ENCODE data around the gene KIF11. TPM values are rescaled to one million over a fixed set of nuclear protein-coding genes. Genes with fewer than 3 reads are reported as not detected.

KIF11 gene
- total RNA-seq, 1 donor from 2014 or later, result 8.8 TPM

DNA sequence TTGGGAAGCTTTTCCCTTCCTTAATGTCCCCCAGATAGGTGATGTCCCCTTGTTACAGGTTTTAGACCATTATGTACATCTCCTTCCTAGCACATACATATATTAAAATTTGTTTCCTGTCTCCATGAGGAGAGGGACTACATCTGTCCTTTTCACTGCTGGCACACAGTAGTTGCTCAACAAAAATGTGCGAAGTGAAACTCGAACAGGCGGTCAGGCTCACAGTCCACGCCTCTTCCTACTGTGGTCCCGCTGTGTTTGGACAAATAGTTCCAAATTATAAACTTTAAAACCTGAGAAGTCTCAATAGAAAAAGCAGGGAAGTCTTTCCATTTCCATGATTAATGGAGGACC lies 95.6 kb downstream of the KIF11 start:
- DNase-seq, result no peak

DNA sequence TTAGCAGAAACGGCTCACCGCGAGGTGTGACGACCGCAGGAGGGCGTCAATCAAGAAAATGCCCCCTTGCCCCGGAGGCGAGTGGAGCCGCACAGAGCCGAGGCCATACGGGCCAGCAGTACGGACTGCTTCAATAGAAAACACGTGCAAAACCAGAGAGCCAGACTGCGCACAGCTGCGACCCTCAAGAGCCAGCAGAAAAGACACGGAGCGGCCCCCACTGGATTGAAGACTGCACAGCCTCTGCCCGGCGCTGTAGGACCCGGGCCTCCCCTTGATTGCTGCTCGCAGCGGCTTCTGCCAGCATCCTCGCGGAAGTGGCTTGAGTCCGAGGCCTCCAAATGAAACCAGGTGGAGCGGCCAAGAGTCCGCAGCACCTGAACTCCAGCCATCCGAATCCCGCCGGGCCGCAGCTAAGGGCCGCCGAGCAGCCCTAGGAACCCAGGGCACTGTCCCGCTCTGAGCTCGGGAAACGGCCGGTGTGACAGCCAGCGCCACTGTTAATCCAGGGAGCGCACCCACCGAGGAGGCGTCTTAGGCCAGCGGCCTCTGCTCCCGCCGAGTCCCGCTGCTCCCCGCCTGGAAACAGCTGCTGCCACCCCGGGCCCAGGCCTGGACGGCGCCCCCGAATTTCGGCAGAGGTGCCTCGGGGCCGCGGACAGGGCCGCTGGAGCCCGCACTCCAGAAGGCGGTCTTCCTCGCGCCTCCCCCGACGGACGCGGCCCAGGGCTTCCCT lies 96.2 kb downstream of the KIF11 start:
- peak; percentile 71 for DNase-seq

DNA sequence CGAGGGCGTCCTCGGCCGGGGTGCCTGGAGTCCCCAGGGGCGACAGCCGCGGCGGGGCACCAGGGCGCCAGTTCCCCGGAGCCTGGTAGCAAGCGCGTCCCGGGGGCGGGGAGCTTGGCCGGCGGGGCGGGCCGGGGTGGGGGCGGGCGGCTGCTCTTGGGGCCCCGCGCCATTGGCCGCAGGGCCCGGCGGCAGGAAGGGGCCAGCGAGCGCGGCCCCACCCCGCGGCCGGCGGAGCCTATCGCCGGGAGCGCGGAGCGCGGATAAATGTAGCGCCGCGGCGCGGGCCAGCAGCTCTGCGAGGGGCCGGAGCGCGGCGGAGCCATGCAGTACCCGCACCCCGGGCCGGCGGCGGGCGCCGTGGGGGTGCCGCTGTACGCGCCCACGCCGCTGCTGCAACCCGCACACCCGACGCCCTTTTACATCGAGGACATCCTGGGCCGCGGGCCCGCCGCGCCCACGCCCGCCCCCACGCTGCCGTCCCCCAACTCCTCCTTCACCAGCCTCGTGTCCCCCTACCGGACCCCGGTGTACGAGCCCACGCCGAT lies 96.8 kb downstream of the KIF11 start, which contains the start of gene HHEX:
HHEX (plus strand) TSS at position 293 of the 548 bp plus-strand sequence; CDS start at position 325, 32 bp downstream.
- DNase-seq, result peak; percentile 87

DNA sequence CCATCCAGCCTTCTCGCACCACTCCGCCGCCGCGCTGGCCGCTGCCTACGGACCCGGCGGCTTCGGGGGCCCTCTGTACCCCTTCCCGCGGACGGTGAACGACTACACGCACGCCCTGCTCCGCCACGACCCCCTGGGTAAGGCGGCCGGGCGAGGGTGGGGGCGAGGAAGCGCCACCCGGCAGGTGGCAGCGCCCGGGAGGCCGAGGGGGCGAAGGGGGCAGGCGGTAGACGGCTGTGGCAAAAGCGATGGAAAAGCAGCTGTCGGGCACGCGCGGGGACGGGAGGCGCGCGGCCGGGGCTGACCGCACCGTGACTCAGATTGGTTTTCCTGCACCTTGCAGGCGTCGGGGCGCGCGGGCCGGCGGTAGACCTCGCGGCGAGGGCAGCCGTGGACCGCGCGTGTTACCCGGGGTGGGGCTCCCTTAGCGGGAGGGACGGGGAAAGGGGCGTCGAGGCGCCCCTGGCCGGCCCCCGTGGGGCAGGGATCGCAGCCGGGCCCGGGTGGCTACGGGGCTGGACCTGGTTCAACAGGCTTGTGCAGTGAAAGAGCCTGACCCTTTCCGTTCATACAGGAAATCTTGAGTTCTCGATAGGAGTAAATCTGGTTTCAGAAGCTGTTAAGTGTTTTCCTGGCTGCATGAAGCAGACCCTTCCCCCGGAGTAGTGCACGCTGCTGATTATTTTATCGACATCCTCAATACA lies 97.4 kb downstream of the KIF11 start:
- DNase-seq, result peak; percentile 99

DNA sequence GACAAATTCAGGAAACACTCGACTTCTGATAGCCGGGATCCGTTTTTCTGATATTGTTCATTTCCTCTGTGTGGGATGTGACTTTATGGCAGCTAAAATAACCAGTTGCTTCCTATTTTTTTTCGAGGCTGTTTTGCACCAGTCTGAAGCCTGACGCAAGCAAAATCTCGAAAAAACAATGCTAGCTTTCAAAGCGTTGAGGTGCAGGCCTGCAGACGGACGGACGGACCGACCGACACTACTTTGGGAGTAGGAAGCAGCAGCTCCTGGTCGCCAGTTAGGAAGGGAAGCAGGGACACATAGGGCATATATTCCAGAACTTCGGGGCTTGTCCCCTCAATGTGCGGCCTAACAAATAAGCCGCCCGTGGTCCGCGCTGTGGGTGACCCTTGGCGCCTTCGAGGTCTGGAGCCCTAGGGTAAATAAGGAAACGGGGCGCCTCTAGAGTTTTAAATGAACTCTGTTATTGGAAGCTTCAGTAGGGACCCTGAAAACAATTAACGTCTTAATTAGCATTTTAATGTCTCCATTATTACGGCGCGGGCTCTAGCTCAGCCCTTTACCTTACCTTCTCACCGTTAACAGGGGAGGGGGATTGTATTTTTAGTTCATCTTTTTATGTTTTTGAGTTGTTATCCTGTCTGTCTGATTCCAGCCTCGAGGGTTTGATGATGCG lies 98.1 kb downstream of the KIF11 start:
- no peak for DNase-seq

DNA sequence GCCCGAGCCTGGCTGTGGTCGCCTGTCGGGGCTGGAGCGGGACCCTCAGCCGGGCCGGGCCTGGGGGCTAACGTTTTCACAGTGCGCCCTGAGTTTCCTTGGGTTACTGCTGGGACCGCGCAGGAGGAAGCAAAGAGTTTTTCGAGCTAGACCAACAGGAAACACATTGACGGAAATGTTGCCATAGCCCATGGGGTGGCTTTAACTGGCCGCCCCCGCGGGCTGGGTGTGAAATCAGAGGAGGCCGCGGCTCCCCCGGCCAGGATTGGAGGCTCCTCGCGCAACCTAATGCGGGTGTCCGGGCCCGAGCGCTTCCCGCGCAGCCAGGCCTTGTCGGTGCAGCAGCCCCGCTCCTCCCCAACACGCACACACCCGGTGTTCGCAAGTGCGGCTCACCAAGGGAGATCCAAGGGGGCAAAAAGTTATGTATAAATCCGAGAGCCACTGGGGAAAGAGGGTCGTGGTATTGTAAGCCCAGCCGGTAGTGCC lies 98.7 kb downstream of the KIF11 start:
- peak; percentile 88 for DNase-seq

DNA sequence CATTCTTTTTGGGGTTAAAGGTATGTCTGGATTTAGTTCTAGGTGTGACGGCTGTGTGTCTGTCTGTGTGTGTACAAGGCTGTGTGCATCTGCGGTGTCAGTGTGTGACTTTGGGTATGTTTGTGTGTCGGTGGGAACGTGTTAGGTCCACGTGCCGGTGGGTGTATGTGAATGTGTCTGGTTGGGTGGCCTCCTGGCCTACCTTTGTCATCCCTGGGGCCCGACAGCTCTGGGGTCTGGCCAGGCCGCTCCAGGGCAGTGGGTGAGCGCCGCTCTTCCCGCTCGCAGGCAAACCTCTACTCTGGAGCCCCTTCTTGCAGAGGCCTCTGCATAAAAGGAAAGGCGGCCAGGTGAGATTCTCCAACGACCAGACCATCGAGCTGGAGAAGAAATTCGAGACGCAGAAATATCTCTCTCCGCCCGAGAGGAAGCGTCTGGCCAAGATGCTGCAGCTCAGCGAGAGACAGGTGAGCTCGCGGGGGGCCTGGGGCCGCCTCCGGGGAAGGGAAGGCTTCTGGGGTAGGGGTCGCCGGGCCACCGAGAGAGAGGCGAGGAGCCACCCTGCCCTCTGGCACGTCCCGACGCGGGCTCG lies 99.2 kb downstream of the KIF11 start:
- DNase-seq, result peak; percentile 35

DNA sequence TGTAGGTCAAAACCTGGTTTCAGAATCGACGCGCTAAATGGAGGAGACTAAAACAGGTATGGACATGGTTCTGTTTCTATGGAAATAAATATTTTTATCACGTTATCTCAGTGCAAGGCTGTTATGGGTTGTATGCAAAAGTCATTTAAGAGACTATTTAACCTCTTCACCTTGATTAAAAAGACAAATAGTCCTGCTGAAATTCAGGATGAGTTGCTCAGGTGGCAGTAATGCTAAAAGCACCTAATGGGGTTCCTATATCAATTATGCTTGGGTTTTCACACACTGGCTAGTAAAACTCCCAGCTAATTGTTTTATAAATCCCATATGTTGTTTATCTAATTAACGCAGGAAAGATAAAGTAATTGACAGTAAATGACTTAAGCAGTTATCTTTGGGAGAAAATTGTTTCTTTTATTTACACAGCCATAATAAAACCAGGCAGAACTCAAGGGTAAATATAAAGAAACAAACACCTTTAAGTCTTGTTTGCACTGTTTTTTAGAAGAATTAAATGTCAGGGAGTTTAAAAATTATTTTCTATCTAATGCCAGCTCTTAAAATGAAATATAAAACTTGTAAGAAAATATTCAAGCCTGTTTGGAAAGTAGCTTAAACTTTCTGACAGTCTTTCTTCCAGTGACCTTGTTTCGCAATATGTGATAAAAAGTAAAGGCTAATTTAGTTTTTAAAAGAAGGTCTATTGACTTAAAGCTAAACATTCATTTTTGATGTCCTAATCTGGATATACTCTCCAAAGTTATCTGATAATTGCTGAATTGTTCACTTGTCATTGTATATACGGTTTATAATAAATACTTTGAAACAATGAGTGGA lies 100.0 kb downstream of the KIF11 start:
- DNase-seq, result no peak

DNA sequence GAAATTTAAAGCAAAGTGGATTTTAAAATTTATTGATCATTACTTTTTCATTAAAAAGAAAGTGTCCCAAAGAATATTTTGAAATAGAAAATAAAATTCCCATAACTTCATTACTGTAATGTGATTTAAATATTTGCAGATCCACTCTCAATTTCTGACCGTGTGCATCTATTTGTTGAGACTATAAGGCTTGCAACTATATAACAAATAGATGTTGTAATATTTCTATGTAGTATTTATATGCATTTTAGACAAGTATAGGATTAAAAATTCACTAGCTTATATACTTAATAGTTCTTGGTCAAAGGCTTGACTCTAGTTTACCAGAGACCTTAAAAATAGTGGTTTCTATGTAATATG lies 100.6 kb downstream of the KIF11 start:
- DNase-seq, result no peak

DNA sequence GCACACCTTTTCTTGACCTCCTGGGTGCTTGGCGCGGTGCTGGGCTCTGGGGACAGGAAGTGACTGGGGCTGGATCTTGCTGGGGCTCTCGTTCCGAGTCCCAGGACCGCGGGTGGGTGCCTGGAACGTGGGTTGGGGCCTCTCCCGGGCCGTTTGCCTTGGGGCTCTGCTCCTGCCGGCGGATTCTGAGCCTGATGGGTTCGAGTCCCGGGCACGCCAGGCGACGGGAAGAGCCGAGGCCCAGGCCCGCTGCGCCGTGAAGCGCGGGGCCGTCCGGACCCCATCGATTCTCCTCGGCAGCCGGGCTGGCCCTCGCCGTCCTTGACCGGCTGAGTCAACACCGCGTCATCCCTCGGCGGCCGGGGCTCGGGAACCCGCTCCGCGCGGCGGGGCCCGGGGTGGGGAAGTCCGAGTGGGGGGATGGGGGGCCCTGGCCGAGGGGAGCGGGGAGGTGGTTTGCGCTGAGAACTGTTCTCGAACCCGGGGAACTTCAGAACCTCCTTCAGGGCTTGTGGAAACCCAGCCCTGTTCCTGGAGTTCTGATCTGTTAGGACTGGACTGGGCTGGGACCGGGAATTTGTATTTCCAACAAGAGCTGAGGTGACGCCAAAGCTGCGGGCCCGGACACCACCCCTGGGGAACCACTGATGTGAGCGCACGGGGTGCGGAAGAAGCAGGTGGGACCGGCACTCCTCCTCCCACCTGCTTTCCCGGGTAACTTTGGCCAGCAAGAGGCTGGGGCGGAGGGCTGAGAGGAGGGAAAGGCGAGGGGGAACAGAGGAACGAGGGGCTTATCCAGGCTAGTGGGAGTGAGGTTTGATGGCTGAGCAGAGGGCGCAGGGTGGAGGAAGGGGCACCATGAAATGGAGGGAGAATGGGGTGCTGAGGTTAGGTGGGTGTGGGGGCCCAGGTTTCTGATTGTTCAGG lies 103.0 kb downstream of the KIF11 start:
- no peak for DNase-seq

DNA sequence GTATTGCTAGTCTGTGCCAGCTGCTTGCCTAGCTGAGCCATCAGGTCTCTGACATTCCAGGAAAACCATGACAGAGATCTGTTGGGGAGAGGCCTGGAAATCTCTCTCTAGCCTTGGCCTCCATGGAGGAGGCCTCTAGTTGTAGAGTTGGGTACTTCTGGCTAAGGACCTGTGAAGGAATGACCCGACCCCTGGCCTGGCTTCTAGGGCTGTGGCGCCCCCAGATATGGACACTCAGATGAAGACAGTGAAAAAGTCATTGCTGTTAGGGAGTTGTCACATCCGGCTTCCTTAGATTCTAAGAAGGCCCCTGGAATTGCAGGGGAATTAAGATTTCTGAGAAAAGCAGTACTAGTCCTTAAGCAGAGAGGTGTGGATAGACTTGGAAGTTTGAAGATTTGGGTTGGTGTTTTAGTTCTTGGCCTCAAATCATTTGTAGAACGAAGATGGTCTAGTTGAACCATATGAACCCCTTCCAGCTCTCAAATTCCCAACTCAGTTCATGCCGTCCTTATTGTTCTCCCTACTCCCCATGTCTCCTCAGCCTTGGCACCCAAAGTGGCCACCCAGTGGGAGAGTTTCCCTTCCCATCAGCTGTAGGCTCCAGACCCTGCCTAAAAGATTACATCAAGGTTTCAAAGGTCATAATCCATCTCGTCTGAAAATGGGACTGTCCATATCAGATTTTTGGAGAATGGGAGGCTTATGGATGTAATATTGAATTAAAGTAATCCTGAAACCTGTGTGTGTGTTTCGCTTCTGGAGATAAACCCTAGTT lies 103.9 kb downstream of the KIF11 start:
- DNase-seq, result peak; percentile 32

DNA sequence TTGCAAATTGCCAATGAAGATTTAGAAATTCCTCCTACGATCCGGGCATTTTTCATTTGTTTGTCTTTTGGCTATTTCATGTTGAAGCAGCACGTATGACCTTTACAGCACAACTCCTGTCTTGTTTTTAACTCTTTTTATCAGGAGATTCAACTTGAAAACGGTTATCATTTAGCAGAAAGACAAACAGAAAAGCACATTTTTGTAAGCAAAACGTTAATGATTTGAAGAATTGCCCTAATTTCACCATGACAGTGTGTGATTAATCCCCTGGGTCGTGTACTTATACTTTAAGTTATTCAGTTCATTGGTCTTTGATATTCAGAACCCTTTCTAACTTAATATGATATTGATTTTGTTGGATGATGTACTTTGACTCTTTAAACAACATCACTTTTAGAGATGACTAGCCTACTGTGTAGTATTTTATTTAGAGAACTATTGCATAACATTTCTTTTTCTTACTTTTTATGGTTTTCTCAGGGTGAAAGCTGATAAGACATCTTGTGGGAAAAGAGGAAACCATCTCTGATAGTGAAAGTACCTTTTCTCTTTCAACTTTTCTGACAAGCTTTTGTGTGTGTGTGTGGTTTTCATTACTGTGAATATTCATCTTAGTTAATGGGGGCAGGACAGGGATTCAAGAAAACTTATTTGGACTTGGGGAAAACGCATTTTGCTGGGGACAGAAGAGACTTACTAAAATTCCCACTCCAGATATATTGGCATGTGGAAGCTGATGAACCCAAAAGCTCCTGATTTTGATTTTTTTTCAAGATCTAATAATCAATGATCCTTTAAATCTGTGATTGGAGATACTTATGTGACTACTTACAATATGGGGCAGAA lies 105.0 kb downstream of the KIF11 start:
- no peak for DNase-seq

DNA sequence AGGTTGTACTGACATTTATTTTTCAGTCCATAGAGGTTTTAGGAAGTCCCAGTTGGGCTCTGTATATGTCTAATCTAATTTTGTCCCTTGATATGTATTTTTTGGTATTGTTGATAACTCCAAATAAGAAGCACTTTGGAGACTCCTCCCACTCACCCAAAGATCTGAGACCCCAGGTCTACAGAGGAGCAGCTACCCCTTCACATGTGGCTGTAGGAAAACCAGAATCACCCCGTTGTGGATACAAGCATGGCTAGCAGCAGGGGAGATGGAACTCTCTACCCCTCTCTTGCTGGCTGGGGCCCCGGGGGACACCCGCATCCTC lies 106.2 kb downstream of the KIF11 start:
- no peak for DNase-seq

DNA sequence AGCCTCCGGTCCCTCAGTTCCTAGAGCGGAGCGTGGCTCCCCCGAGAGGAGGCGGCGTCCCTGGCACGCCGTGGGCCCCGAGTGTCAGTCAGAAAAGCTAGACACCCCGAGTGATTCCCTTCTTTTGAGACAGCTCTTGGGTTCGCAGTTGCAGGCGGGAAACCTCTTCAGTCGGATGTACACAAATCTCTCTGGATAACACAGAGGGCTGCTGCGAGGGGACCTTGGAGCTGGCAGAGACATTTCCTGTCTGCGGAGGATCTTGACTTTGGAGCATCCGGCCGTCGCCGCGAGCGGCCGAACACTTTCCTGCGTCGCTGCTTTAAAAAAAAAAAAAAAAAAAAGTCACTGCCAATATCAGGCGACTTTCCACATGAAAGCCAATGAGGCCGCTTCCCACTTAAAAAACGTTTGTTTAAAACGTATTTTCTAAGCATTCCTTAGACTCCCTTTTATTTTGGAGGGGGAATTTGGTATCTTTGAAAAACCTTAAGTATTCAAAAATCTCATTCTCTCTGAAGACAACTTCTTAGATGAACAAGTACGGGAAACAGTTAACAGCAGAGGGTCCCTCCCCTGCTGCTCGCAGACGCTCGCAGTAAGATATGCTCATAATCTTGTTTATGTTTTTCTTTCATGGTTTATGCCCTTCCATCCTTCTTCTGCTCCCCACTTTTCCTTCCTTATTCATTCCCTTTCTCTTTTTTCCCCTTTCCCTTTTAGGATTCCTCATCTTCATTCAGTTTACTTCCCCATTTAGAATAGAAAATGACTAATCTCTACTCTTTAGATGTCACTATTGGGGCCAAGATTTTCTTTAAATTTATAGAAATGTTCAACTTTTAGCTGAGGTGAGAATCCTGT lies 106.8 kb downstream of the KIF11 start:
- DNase-seq, result peak; percentile 55

DNA sequence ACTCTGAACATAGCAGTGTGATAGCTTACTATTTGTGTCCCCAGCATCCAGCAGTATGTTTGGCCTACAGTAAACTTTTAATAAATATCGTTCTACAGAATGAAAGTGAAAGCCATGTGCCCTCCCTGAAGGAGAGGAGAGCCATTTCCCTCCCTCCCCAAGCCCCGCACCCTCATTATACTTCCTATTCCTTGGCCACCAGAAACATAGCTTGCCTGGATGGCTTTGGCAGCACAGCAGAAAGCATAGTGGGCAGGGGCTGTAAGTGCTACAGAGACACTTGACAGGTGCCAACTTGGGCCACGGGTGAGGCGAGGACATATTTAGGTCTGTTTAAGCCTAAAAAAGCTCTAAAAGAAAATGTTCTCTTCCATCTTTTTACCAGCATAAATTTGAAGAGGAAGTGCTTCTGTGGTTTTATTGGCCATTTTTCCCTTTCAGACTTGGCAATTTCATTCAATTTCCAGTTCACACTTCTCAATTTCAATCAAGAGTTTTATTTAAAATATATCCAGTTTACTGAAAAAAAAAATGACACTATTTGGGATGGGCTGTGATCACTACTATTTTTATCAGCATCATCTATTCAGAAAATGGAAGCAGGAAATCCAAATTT lies 109.5 kb downstream of the KIF11 start:
- DNase-seq, result no peak
